ENCODE measurements around the gene OR8D2.
"Not testable (repeated sequence)": the region's sequence is repeated elsewhere in the genome, so short reads cannot be mapped to it uniquely, and the experiment has no call there.

The OR8D2 gene

DNA sequence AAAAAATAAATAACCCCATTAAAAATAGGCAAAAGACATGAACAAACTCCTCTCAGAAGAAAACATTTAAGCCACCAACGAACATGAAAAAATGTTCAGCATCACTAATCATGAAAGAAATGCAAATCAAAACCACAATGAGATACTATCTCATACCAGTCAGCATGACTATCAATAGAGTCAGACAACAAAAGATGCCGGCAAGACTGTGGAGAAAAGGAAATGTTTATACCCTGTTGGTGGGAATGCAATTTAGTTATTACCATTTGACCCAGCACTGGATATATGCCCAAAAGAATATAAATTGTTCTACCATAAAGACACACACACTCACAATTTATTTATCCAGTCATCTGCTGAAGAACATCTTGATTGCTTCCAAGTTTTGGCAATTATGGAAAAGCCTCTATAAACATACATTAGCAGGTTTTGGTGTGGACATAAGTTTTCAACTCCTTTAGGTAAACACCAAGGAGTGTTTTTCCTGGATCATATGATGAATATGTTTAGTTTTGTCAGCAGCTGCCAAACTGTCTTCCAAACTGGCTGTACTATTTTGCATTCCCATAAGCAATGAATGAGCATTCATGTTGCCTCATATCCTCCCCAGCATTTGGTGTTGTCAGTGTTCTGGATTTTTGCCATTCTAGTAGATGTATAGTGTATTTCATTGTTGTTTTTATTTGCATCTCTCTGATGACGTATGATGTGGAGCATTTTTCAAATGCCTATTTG is 34.2 kb downstream of the OR8D2 start:
- no peak for DNase-seq (ENCODE audit: low spot score)

- DNase-seq (ENCODE audit: low spot score): no peak
Observed at GRCh38 chr11:124278261-124278660, 41.7 kb downstream of the OR8D2 start.

- no peak for DNase-seq (ENCODE audit: low spot score)
Observed at GRCh38 chr11:124277804-124278203, 42.2 kb downstream of the OR8D2 start.

- no peak for DNase-seq (ENCODE audit: low spot score)
Observed at GRCh38 chr11:124277207-124277606, 42.8 kb downstream of the OR8D2 start.

GRCh38 chr11:124276081-124276480 is 43.9 kb downstream of the OR8D2 start:
- DNase-seq (ENCODE audit: low spot score): no peak

DNA sequence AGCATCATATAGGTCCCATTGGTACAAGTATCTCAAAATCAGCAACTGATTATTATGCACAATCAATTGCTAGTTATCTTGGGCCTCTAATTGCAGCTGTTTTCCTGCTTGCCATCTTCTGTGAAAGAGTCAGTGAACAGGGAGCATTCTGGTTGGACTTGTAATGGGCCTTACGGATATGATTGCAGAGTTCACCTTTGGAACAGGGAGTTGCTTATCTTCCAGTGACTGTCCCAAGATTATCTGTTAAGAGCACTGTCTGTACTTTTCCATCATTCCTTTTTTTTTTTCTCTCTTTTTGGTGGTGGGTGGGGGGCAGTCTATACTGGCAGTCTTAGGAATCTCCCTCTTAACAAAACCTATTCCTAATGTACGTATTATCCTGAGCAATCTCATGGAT is 46.0 kb downstream of the OR8D2 start:
- DNase-seq (ENCODE audit: low spot score): no peak

GRCh38 chr11:124270886-124271285 is 49.1 kb downstream of the OR8D2 start:
- DNase-seq (ENCODE audit: low spot score): not testable (repeated sequence)
